Measurements from ENCODE around the gene CDH4. TPM values are rescaled to one million over a fixed set of nuclear protein-coding genes. Genes with fewer than 3 reads are reported as not detected.

CDH4 gene
- total and polyA plus RNA-seq, 4 experiments from 2014 or later, result 0.39 to 1.1 (median 0.41) TPM; not detected in 1

GRCh38 chr20:61736001-61736635, 484.1 kb downstream of the CDH4 start:
- no peaks in the 10 kb centered on the region for H3K36me3 Mint-ChIP-seq
- peaks cover 5 to 7% of the 10 kb centered on the region in 2 donors for H3K27me3 Mint-ChIP-seq
- no peak overlapping the region for H3K4me3 Mint-ChIP-seq
- ChIA-PET POLR2A (ENCODE audit: partially characterized antibody) (no interaction called here), CTCF (ENCODE audit: partially characterized antibody) (no interaction called here)
- no peaks in the 10 kb centered on the region for H3K36me3 ChIP-seq (ENCODE audit: insufficient read depth, low read length)
- DNase-seq, result no peak
- no peaks in the 10 kb centered on the region for H3K4me1 ChIP-seq (ENCODE audit: insufficient read depth, low read length)
- no peaks in the 10 kb centered on the region for H3K9me3 Mint-ChIP-seq
- H3K27ac Mint-ChIP-seq, result no peak overlapping the region
- no peak overlapping the region for H3K4me3 ChIP-seq (ENCODE audit: low read length in 2 of 2)
- no peaks in the 10 kb centered on the region for H3K4me1 Mint-ChIP-seq
- no peaks in the 10 kb centered on the region for H3K27me3 ChIP-seq (ENCODE audit: insufficient read depth, low read length)
- intact Hi-C loops (cut with micrococcal nuclease), result no loop called here
- H3K27ac ChIP-seq (ENCODE audit: low read depth, low read length), result no peak overlapping the region
- no peaks in the 10 kb centered on the region for H3K9me3 ChIP-seq (ENCODE audit: control insufficient read depth in 1 of 2, low read length in 2 of 2)

DNA sequence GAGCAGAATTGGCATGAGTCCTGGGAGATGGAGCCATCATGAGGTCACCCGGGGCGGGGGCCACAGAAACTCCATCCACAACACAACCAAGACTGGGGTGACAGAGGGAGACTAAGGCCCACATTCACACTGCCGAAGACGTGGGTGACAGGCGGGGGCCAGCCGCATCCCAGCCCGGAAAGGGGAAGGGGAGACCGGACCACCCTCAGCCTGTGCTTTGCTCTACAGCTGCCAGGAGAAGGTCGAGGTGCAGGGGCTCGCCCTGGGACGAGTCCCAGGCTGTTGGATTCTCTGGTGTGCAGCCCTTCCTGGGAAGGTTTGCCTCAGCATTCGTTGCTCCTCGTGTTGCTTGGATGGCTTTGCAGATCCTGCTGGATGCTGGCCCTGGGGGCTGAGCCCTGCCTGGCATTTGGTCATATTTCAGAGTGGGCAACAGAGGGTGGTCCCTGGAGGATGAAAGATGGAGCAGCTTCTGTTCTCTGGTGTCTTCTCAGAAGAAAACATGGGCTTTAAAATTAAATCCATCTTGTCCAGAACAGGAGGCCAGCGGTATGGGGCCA, 484.8 kb downstream of the CDH4 start:
- no peaks in the 10 kb centered on the region for H3K36me3 ChIP-seq (ENCODE audit: insufficient read depth, low read length)

GRCh38 chr20:61737346-61737745, 485.3 kb downstream of the CDH4 start:
- no peak overlapping the region for H3K27ac Mint-ChIP-seq
- no peak overlapping the region for H3K4me3 ChIP-seq (ENCODE audit: low read length in 2 of 2)
- POLR2A ChIA-PET (ENCODE audit: partially characterized antibody), result no interaction called here
- H3K27ac ChIP-seq (ENCODE audit: low read depth, low read length), result no peak overlapping the region
- DNase-seq, result no peak
- H3K27me3 ChIP-seq (ENCODE audit: insufficient read depth, low read length), result no peaks in the 10 kb centered on the region
- no peaks in the 10 kb centered on the region for H3K9me3 ChIP-seq (ENCODE audit: control insufficient read depth in 1 of 2, low read length in 2 of 2)
- H3K36me3 ChIP-seq (ENCODE audit: insufficient read depth, low read length), result no peaks in the 10 kb centered on the region
- no peaks in the 10 kb centered on the region for H3K36me3 Mint-ChIP-seq
- no peaks in the 10 kb centered on the region for H3K4me1 ChIP-seq (ENCODE audit: insufficient read depth, low read length)
- H3K4me1 Mint-ChIP-seq, result no peaks in the 10 kb centered on the region
- H3K9me3 Mint-ChIP-seq, result no peaks in the 10 kb centered on the region
- CTCF ChIA-PET (ENCODE audit: partially characterized antibody), result no interaction called here
- intact Hi-C loops (cut with micrococcal nuclease), result no loop called here
- no peak overlapping the region for H3K4me3 Mint-ChIP-seq
- peaks cover 5 to 6% of the 10 kb centered on the region in 2 donors for H3K27me3 Mint-ChIP-seq

More for the DNA sequence above, 484.8 kb downstream of the CDH4 start:
- ChIA-PET CTCF (ENCODE audit: partially characterized antibody) (no interaction called here), POLR2A (ENCODE audit: partially characterized antibody) (no interaction called here)
- H3K9me3 Mint-ChIP-seq, result no peaks in the 10 kb centered on the region
- H3K36me3 Mint-ChIP-seq, result no peaks in the 10 kb centered on the region
- no peaks in the 10 kb centered on the region for H3K4me1 Mint-ChIP-seq
- no peak overlapping the region for H3K4me3 Mint-ChIP-seq
- intact Hi-C loops (cut with micrococcal nuclease), result no loop called here
- no peak overlapping the region for H3K27ac Mint-ChIP-seq
- Histone ChIP-seq H3K4me3 (ENCODE audit: low read length in 2 of 2) (no peak overlapping the region), H3K27me3 (ENCODE audit: insufficient read depth, low read length) (no peaks in the 10 kb centered on the region), H3K9me3 (ENCODE audit: control insufficient read depth in 1 of 2, low read length in 2 of 2) (no peaks in the 10 kb centered on the region), H3K4me1 (ENCODE audit: insufficient read depth, low read length) (no peaks in the 10 kb centered on the region), H3K27ac (ENCODE audit: low read depth, low read length) (no peak overlapping the region)
- DNase-seq, result no peak
- peaks cover 5 to 7% of the 10 kb centered on the region in 2 donors for H3K27me3 Mint-ChIP-seq

DNA sequence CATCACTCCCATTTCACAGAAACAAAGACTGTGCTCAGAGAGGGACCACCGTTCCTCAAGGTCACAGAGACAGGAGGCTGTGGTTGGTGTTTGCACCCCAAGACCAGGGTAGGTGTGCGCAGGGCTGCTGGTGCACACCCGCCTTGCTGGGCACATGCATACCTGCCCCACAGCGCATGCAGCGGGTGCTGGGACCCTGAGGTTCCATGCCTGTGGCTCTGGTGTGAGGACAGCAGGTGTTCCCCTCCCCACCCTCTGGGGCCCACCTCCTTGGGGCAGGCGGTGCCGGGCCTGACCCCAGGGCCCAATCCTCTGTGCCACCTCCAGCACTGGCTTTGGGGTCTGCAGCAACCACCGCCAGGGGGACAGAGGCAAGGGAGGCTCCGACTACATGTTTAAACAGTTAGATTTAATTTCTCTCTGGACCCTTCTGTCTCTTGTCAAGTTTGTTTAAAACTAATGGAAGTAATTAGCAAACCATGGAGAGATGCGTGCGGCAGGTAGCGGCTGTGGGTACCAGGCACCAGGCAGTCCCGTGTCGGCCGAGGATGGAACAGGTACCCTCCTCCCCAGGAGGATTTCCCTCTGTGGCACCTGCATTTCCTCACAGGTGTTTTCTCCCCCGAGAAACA, 485.9 kb downstream of the CDH4 start:
- Histone ChIP-seq H3K9me3 (ENCODE audit: control insufficient read depth in 1 of 2, low read length in 2 of 2) (no peaks in the 10 kb centered on the region), H3K27ac (ENCODE audit: low read depth, low read length) (no peak overlapping the region), H3K4me3 (ENCODE audit: low read length in 2 of 2) (no peak overlapping the region), H3K27me3 (ENCODE audit: insufficient read depth, low read length) (no peaks in the 10 kb centered on the region), H3K36me3 (ENCODE audit: insufficient read depth, low read length) (no peaks in the 10 kb centered on the region), H3K4me1 (ENCODE audit: insufficient read depth, low read length) (no peaks in the 10 kb centered on the region)
- intact Hi-C loops (cut with micrococcal nuclease), result no loop called here
- Mint-ChIP-seq H3K27me3 (peaks cover 4 to 5% of the 10 kb centered on the region in 2 donors), H3K36me3 (no peaks in the 10 kb centered on the region), H3K9me3 (no peaks in the 10 kb centered on the region), H3K27ac (no peak overlapping the region), H3K4me3 (no peak overlapping the region), H3K4me1 (no peaks in the 10 kb centered on the region)
- DNase-seq, result no peak
- CTCF ChIA-PET (ENCODE audit: partially characterized antibody), result no interaction called here
- POLR2A ChIA-PET (ENCODE audit: partially characterized antibody), result no interaction called here

GRCh38 chr20:61738601-61739069, 486.6 kb downstream of the CDH4 start:
- Histone ChIP-seq H3K36me3 (ENCODE audit: insufficient read depth, low read length) (no peaks in the 10 kb centered on the region), H3K27me3 (ENCODE audit: insufficient read depth, low read length) (no peaks in the 10 kb centered on the region), H3K4me1 (ENCODE audit: insufficient read depth, low read length) (no peaks in the 10 kb centered on the region), H3K27ac (ENCODE audit: low read depth, low read length) (no peak overlapping the region), H3K9me3 (ENCODE audit: control insufficient read depth in 1 of 2, low read length in 2 of 2) (no peaks in the 10 kb centered on the region), H3K4me3 (ENCODE audit: low read length in 2 of 2) (no peak overlapping the region)
- Mint-ChIP-seq H3K27ac (no peak overlapping the region), H3K36me3 (no peaks in the 10 kb centered on the region), H3K4me1 (no peaks in the 10 kb centered on the region), H3K9me3 (no peaks in the 10 kb centered on the region), H3K4me3 (no peak overlapping the region), H3K27me3 (peaks cover 2 to 5% of the 10 kb centered on the region in 2 donors)
- DNase-seq, result no peak
- POLR2A ChIA-PET (ENCODE audit: partially characterized antibody), result no interaction called here
- CTCF ChIA-PET (ENCODE audit: partially characterized antibody), result no interaction called here
- intact Hi-C loops (cut with micrococcal nuclease), result no loop called here

DNA sequence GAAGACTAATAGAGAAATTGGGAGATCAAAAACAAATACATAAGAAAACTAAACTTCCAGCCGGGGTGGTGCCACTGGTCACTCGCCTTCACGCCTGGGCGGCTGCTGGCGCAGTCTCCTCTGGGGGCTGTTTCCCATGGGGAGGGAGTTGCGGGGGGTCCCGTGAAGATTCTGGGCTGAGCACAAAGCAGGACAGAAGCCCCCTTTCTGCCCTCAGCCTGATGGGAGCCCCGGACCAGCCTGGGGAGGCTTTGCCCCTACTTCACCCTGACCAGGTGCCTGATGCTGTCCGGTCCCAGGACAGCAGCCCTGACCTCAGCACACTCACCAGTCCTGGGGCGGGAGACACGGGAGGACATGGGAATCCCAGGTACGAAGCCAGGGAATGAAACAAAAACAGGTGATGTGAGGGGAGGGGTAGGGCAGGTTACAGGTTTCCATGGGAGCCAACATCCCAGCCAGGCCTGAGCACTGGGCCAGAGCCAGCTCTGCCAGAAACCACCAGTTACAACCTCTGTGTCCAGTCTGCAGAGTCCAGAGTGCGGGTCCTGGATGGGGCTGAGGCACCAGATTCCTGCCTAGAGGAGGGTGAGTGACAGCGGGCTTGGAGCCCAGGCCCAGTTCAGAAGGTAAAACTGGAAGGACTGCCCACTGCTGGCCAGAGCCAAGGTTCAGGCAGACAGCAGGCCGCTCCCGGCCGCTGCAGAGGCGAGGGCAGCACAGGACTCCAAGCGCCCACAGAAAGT, 487.2 kb downstream of the CDH4 start:
- H3K36me3 Mint-ChIP-seq, result no peaks in the 10 kb centered on the region
- Histone ChIP-seq H3K27me3 (ENCODE audit: insufficient read depth, low read length) (no peaks in the 10 kb centered on the region), H3K4me3 (ENCODE audit: low read length in 2 of 2) (no peak overlapping the region), H3K9me3 (ENCODE audit: control insufficient read depth in 1 of 2, low read length in 2 of 2) (no peaks in the 10 kb centered on the region), H3K4me1 (ENCODE audit: insufficient read depth, low read length) (no peaks in the 10 kb centered on the region), H3K36me3 (ENCODE audit: insufficient read depth, low read length) (no peaks in the 10 kb centered on the region), H3K27ac (ENCODE audit: low read depth, low read length) (no peak overlapping the region)
- DNase-seq, result no peak
- CTCF ChIA-PET (ENCODE audit: partially characterized antibody), result no interaction called here
- H3K4me1 Mint-ChIP-seq, result no peaks in the 10 kb centered on the region
- intact Hi-C loops (cut with micrococcal nuclease), result no loop called here
- no peak overlapping the region for H3K4me3 Mint-ChIP-seq
- no peak overlapping the region for H3K27ac Mint-ChIP-seq
- peaks cover 2 to 5% of the 10 kb centered on the region in 2 donors for H3K27me3 Mint-ChIP-seq
- peaks cover 0 to 1% (median 0%) of the 10 kb centered on the region in 8 donors for H3K9me3 Mint-ChIP-seq
- POLR2A ChIA-PET (ENCODE audit: partially characterized antibody), result no interaction called here

DNA sequence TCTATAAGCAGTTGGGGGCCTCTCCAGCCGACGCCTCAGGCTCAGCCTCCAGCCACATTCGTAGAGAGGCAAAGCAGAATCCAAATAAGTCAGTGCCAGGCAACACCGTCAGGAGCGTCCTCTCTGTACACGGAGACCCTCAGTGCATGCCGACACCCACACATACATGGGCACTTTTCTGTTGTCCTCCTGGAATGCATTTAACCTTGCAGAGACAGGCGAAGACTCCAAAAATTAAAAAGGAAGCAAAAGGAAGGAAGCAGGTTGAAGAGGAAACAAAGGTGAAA, 487.7 kb downstream of the CDH4 start:
- no peak overlapping the region for H3K4me3 Mint-ChIP-seq
- no peak overlapping the region for H3K27ac Mint-ChIP-seq
- intact Hi-C loops (cut with micrococcal nuclease), result no loop called here
- no peaks in the 10 kb centered on the region for H3K4me1 Mint-ChIP-seq
- Histone ChIP-seq H3K27ac (ENCODE audit: low read depth, low read length) (no peak overlapping the region), H3K36me3 (ENCODE audit: insufficient read depth, low read length) (no peaks in the 10 kb centered on the region), H3K9me3 (ENCODE audit: control insufficient read depth in 1 of 2, low read length in 2 of 2) (no peaks in the 10 kb centered on the region), H3K4me1 (ENCODE audit: insufficient read depth, low read length) (no peaks in the 10 kb centered on the region), H3K27me3 (ENCODE audit: insufficient read depth, low read length) (no peaks in the 10 kb centered on the region), H3K4me3 (ENCODE audit: low read length in 2 of 2) (no peak overlapping the region)
- DNase-seq, result no peak
- H3K9me3 Mint-ChIP-seq, result peaks cover 0 to 1% (median 0%) of the 10 kb centered on the region in 8 donors
- ChIA-PET POLR2A (ENCODE audit: partially characterized antibody) (no interaction called here), CTCF (ENCODE audit: partially characterized antibody) (no interaction called here)
- H3K36me3 Mint-ChIP-seq, result no peaks in the 10 kb centered on the region
- H3K27me3 Mint-ChIP-seq, result peaks cover 2 to 5% of the 10 kb centered on the region in 2 donors
